Left hindlimb (tissue), 1 donor: ENCODE measurements around the gene LRRC74A.

Source experiments
- DNase-seq: peaks from one replicate; pipeline ENCODE4 v3.0.0-alpha.2; 2018

Gene LRRC74A

GRCh38 chr14:76826122-76826521, at the start of gene LRRC74A:
Gene LRRC74A, plus strand, starts transcription at chr14:76826408. Its CDS starts 290 bp downstream, at chr14:76826698.
- no peak for DNase-seq

GRCh38 chr14:76776428-76777251, 49.6 kb upstream of the LRRC74A start:
- DNase-seq = no peak

- no peak for DNase-seq
Observed at GRCh38 chr14:76777721-76778120, 48.5 kb upstream of the LRRC74A start.

GRCh38 chr14:76778546-76779215, 47.5 kb upstream of the LRRC74A start:
- DNase-seq = no peak

DNA sequence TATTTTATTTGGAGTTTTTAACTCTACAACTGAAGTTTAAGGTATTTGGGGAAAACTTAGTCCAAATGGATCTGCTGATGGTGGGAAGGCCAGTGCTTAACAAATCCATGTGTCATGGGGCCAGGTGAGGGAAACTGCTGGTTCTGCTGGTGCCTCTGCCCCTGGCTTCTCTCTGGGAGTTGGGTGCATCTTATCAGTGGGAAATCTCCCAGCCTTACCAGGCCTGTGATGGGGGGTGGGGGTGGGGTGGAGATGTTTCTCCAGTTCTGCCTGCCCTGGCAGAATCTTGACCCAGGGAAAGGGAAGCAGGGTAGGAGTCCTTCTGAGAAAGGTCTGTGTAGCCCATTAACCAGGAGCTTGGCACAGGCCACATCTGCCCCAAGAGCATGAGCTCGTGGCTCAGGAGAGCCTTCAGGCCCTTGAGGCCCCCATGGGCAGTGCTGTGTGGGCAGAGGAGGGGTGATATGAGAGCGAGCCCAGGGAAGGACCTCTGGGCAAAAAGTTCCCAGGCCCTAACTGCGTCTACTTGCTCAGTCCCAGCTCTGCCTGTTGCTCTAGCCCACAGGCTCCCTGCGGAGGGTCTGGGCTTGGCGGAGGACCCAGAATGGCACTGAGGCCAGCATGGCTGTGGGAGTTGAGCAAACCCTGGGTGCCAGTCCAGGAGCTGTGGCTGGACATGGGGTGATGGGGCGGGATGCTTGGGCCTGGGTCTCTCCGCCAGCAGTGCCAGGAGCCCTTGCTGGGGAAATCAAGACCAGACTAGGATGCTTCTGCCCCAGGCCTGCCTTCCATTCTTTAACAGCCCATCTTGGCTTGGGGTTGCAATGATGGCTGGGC, 46.8 kb upstream of the LRRC74A start:
- no peak for DNase-seq

DNA sequence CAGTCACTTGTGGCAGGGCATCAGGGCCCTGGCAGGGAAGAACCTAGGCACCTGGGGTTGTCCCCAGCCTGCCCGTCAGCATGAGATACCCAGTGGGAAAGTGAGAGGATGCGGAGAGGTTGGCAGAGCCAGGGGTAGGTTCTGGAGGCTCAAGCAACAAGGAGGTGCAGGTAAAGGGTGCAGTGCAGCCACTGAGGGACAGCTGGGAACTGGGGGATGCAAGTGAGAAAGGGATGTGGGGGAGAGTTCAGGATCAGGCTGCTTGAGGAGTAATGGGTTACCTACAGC, 46.2 kb upstream of the LRRC74A start:
- DNase-seq = no peak

- no peak for DNase-seq
Observed at GRCh38 chr14:76780360-76780759, 45.8 kb upstream of the LRRC74A start.

GRCh38 chr14:76780875-76781647, 45.1 kb upstream of the LRRC74A start:
- no peak for DNase-seq

GRCh38 chr14:76781648-76782051, 44.6 kb upstream of the LRRC74A start:
- DNase-seq = no peak

GRCh38 chr14:76782115-76782884, 43.9 kb upstream of the LRRC74A start:
- DNase-seq = no peak

- DNase-seq = no peak
Observed at GRCh38 chr14:76782885-76783566, 43.2 kb upstream of the LRRC74A start.

DNA sequence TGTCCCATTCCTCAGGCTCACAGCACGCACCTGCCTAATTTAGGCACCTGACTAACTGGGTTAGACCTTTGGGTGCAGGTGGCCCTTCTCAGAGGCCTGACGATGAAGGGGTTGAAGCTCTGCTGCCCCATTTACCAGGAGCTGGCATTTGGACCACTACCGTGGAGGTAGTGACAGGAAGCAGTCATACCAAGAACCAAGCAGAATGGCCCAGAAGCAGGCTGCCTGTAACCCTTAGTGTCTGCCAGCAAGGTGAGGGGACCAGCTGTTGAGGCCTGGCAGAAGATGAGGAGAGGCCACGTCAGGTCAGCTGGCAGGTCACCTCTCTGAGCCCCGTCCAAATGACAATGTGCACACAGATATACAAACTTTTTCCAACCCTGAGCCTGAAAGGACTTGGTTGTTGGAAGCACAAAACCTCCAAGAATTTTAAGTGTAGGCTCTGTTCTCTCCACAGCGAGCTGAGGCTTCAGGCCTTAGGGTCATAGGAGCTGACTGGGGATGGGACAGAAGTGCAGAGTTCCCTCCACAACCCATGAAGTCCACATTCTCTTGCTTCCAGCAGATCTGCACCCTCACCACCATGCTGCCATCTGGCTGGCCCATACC, 41.8 kb upstream of the LRRC74A start:
- DNase-seq = no peak

DNA sequence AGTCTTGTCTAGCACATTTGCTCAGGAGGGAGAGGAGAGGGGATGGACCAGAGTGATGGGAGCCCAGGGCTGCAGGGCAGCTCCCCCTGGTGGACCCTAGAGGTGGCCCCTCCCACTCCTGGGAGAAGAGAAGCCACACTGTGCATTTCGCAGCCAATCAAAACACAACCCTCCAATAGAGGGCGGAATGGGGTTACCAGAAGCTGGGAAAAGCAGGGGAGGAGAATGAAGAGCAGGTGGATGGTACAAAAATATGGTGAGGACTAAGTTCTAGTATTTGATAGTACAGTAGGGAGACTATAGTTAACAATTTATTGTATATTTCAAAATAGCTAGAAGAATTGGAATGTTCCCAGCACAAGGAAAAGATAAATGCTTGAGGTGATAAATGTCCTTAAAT, 41.3 kb upstream of the LRRC74A start:
- DNase-seq = peak; percentile 78

DNA sequence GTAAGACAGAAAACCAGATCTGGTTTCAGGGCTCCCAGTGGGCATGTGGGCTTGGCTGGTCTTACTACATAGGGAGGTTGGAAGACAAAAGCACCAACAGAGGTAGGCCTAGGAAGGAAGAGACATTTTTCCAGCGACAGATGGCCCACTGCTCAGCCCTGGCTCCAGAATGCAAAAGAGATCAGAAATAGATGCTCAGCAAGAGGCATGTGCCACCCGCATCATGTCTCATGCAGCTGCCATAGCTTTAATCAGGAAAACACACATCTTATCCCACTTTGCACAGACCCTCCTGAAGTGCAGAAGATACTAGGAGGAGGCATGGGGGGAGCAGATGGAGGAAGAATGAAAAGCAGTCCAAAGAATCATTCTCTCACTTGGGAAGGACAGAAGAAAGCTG, 39.6 kb upstream of the LRRC74A start:
- DNase-seq = no peak

- no peak for DNase-seq
Observed at GRCh38 chr14:76792422-76792821, 33.8 kb upstream of the LRRC74A start.

- no peak for DNase-seq
Observed at GRCh38 chr14:76793324-76793723, 32.9 kb upstream of the LRRC74A start.

DNA sequence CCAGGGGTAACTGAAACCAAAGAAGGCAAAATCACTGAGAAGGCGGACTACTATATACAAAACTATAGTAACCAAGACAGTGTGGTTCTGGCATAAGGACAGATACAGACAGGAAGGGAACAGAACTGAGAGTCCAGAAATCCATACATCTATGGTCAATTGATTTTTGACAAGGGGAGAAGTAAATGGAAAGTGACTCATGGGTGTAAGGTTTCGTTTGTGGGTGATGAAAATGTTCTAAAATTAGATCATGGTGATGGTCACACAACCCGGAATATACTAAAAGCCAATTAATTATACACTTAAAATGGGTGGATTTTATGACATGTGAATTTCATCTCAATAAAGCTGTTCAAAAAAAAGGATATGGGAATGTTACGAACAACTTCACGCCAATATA, 32.3 kb upstream of the LRRC74A start:
- no peak for DNase-seq

GRCh38 chr14:76806446-76806845, 19.8 kb upstream of the LRRC74A start:
- no peak for DNase-seq

- no peak for DNase-seq
Observed at GRCh38 chr14:76808011-76808410, 18.2 kb upstream of the LRRC74A start.

DNA sequence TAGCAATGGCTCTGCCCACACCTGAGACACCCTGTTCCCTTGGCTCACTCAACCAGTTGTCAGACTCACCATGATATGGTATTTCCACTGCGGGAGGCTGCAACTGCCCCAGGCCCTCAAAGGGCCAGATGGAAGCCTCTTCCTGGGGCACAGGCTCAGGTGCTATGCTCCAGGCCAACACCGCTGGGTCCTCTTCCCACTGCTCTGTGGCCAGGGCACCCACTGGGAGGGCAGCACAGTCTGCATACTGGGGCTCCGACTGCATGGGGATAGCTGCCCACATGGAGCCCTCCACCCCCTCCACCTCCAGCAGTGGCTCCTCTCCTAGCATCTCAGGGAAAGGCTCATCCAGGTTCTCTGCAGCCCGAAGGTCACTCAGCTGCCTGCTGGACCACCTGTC, 17.2 kb upstream of the LRRC74A start:
- DNase-seq = no peak

DNA sequence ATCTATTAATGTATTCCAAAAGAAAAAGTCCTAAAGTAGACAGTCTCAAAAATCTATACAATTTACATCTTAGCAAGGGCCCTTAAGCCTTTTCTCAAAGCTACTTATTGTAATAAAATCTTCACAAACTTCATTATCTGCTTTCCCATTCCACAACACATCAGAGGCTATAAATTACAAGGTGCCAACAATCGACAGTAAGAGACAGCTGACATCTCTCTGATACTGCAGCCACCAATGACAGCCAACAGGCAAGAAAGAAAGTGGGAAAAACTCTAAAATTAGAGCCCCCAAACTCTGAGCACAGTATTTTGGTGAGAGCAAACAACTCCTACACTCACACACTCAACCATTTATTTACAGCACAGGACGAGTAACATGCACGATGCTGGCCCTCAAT, 15.7 kb upstream of the LRRC74A start:
- no peak for DNase-seq
